Natural killer cell (primary cell): ENCODE data around the gene HNRNPC. TPM values are rescaled to one million over a fixed set of nuclear protein-coding genes. Genes with fewer than 3 reads are reported as not detected.
"Not testable (repeated sequence)": the region's sequence is repeated elsewhere in the genome, so short reads cannot be mapped to it uniquely, and the experiment has no call there.

Source experiments
- ATAC-seq, 3 donors: fragments of 150-1000 bp in 2 of 3; fragments of 200-7000 bp in 1 of 3; cut with Tn5 transposase; 1 replicate in 1 of 3; 2 replicates in 2 of 3; pipeline ENCODE4 v1.10.0; 2021; ENCODE audit warnings: mild to moderate bottlenecking in 2 of 3, moderate library complexity in 2 of 3
- DNase-seq, 2 donors: peaks; one replicate each; pipeline versions ENCODE4 v3.0.0 to v3.0.0-alpha.2; 2013 to 2021; ENCODE audit warnings: mixed read lengths in 1 of 2
- H3K27ac ChIP-seq: one replicate; pipeline ENCODE4 v1.5.1; 2013; ENCODE audit warnings: mild to moderate bottlenecking, low read length
- H3K27me3 ChIP-seq: one replicate; pipeline ENCODE4 v1.6.1; 2013; ENCODE audit warnings: low read length; ENCODE audit not compliant: control insufficient read depth, insufficient read depth
- H3K36me3 ChIP-seq: one replicate; pipeline ENCODE4 v1.6.1; 2013; ENCODE audit warnings: low read length; ENCODE audit not compliant: control insufficient read depth, insufficient read depth
- H3K4me1 ChIP-seq: one replicate; pipeline ENCODE4 v1.6.1; 2013; ENCODE audit warnings: low read length; ENCODE audit not compliant: control insufficient read depth, insufficient read depth
- H3K4me3 ChIP-seq: one replicate; pipeline ENCODE4 v1.5.1; 2013; ENCODE audit warnings: low read length
- H3K9me3 ChIP-seq: one replicate; pipeline ENCODE4 v1.6.1; 2013; ENCODE audit warnings: low read length; ENCODE audit not compliant: control insufficient read depth, insufficient read depth
- H3K27ac Mint-ChIP-seq, 2 donors: one replicate each; pipeline ENCODE4 v1.8.0; 2022; ENCODE audit warnings: mild to moderate bottlenecking in 2 of 2, mixed read lengths in 2 of 2, moderate library complexity in 1 of 2
- H3K27me3 Mint-ChIP-seq, 2 donors: one replicate each; pipeline ENCODE4 v1.8.0; 2022; ENCODE audit warnings: low read depth in 2 of 2, mixed read lengths in 2 of 2
- H3K36me3 Mint-ChIP-seq: one replicate; pipeline ENCODE4 v1.8.0; 2022; ENCODE audit warnings: mixed read lengths
- H3K4me1 Mint-ChIP-seq, 2 donors: one replicate each; pipeline ENCODE4 v1.8.0; 2022; ENCODE audit warnings: mixed read lengths in 2 of 2
- H3K4me3 Mint-ChIP-seq: one replicate; pipeline ENCODE4 v1.8.0; 2022; ENCODE audit warnings: mild to moderate bottlenecking, moderate library complexity, mixed read lengths
- H3K9me3 Mint-ChIP-seq, 2 donors: one replicate each; pipeline ENCODE4 v1.8.0; 2022; ENCODE audit warnings: mixed read lengths in 2 of 2
- WGBS: methylation state at CpG from one replicate; pipeline ENCODE4 v1.1.7; 2013; ENCODE audit warnings: missing lambda C conversion rate; ENCODE audit not compliant: insufficient coverage; 5-methylcytosine and 5-hydroxymethylcytosine counted together
- intact Hi-C: fragments of 100-400 bp; cut with micrococcal nuclease; formaldehyde crosslinking; loops from one replicate; pipeline ENCODE4 v1.14.2; 2022
- total RNA-seq, 4 donors: library from RNA; stranded (reverse); fragments of 120-200 nt in 1 of 4; gene quantifications; one replicate each; pipeline versions ENCODE4 v1.2.3 to v1.2.4, GENCODE V29; 2013 to 2022
- TF ChIP-seq, protein P1 (sequence below): fragments of 200-600 bp; IDR thresholded peaks from one replicate; pipeline ENCODE4 v1.8.0; 2022; ENCODE audit warnings: antibody characterized with exemption

The HNRNPC gene
- total RNA-seq, 3 donors from 2014 or later (not counting 1 experiment from before 2014, with no cell fraction given): 501 to 547 (median 515) TPM

DNA sequence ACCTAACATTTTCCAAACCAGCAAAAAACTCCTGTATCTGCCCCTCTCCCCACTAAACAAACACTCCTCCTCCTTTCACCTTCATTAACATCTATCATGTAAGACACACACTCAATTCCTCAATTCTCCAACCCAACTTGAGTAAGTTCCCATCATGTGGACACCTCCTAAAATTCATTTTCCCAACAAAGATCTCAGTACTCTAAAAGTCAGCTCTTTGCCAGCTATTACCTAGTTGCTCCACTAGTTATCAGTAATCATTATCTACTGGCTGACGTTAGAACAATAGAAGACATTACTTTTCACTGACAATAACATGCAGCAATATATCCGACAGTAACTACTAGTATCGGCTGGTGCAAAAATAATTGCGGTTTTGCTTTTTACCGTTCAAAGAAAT is 42.1 kb downstream of the HNRNPC start:
- Histone ChIP-seq H3K4me1 (peaks cover 31% of the 10 kb centered on the region), H3K4me3 (no peak overlapping the region), H3K36me3 (peaks cover 82% of the 10 kb centered on the region), H3K27ac (no peak overlapping the region), H3K27me3 (no peaks in the 10 kb centered on the region), H3K9me3 (no peaks in the 10 kb centered on the region)
- Mint-ChIP-seq H3K27me3 (no peaks in the 10 kb centered on the region), H3K4me1 (peaks cover 57 to 67% of the 10 kb centered on the region in 2 donors), H3K27ac (peak overlapping the region; percentile 57 to 94), H3K36me3 (peaks cover 14% of the 10 kb centered on the region), H3K4me3 (no peak overlapping the region), H3K9me3 (no peaks in the 10 kb centered on the region)
- WGBS: 83% methylated on average over 4 of the region's 5 CpGs
- TF ChIP-seq, protein P1, sequence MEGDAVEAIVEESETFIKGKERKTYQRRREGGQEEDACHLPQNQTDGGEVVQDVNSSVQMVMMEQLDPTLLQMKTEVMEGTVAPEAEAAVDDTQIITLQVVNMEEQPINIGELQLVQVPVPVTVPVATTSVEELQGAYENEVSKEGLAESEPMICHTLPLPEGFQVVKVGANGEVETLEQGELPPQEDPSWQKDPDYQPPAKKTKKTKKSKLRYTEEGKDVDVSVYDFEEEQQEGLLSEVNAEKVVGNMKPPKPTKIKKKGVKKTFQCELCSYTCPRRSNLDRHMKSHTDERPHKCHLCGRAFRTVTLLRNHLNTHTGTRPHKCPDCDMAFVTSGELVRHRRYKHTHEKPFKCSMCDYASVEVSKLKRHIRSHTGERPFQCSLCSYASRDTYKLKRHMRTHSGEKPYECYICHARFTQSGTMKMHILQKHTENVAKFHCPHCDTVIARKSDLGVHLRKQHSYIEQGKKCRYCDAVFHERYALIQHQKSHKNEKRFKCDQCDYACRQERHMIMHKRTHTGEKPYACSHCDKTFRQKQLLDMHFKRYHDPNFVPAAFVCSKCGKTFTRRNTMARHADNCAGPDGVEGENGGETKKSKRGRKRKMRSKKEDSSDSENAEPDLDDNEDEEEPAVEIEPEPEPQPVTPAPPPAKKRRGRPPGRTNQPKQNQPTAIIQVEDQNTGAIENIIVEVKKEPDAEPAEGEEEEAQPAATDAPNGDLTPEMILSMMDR: no peak
- ATAC-seq: no peak
- no peak for DNase-seq
- intact Hi-C loops: no loop called here

- intact Hi-C loops: no loop called here
- WGBS: 86% methylated on average over 7 of the region's 8 CpGs
- peaks cover 14% of the 10 kb centered on the region for H3K36me3 Mint-ChIP-seq
- ATAC-seq (no peak), DNase-seq (no peak)
- no peaks in the 10 kb centered on the region for H3K27me3 Mint-ChIP-seq
- Histone ChIP-seq H3K9me3 (no peaks in the 10 kb centered on the region), H3K4me3 (no peak overlapping the region), H3K27me3 (no peaks in the 10 kb centered on the region), H3K36me3 (peaks cover 83% of the 10 kb centered on the region), H3K4me1 (peaks cover 28% of the 10 kb centered on the region), H3K27ac (no peak overlapping the region)
- TF ChIP-seq, protein P1: no peak
- H3K9me3 Mint-ChIP-seq: no peaks in the 10 kb centered on the region
- peak overlapping the region; percentile 57 to 94 for H3K27ac Mint-ChIP-seq
- peaks cover 57 to 65% of the 10 kb centered on the region in 2 donors for H3K4me1 Mint-ChIP-seq
- H3K4me3 Mint-ChIP-seq: no peak overlapping the region
These were observed 42.8 kb downstream of the HNRNPC start for GRCh38 chr14:21226467-21226866.

- H3K9me3 ChIP-seq, H3K9me3 Mint-ChIP-seq, H3K27me3 ChIP-seq, intact Hi-C loops, H3K4me3 Mint-ChIP-seq, ATAC-seq, H3K27me3 Mint-ChIP-seq, H3K27ac ChIP-seq, DNase-seq, H3K4me3 ChIP-seq: not testable (repeated sequence)
- Histone ChIP-seq H3K36me3 (peaks cover 83% of the 10 kb centered on the region), H3K4me1 (peaks cover 19% of the 10 kb centered on the region)
- H3K4me1 Mint-ChIP-seq: peaks cover 53 to 64% of the 10 kb centered on the region in 2 donors
- WGBS: 89% methylated on average over 6 of the region's 7 CpGs
- peaks cover 14% of the 10 kb centered on the region for H3K36me3 Mint-ChIP-seq
- H3K27ac Mint-ChIP-seq: peak overlapping the region; percentile 76 to 93
These were observed 44.1 kb downstream of the HNRNPC start for GRCh38 chr14:21225164-21225563.

GRCh38 chr14:21220874-21221477 is 48.3 kb downstream of the HNRNPC start:
- no peaks in the 10 kb centered on the region for H3K9me3 Mint-ChIP-seq
- ATAC-seq: no peak
- TF ChIP-seq, protein P1: no peak
- peaks cover 45 to 53% of the 10 kb centered on the region in 2 donors for H3K4me1 Mint-ChIP-seq
- Histone ChIP-seq H3K9me3 (no peaks in the 10 kb centered on the region), H3K27ac (no peak overlapping the region), H3K4me3 (no peak overlapping the region), H3K27me3 (no peaks in the 10 kb centered on the region), H3K4me1 (peaks cover 17% of the 10 kb centered on the region), H3K36me3 (peaks cover 70% of the 10 kb centered on the region)
- H3K27me3 Mint-ChIP-seq: no peaks in the 10 kb centered on the region
- intact Hi-C loops: no loop called here
- 94% methylated on average over 9 of the region's 9 CpGs for WGBS
- H3K4me3 Mint-ChIP-seq: no peak overlapping the region
- peak overlapping the region; percentile 1 to 93 for H3K27ac Mint-ChIP-seq
- no peak for DNase-seq
- no peaks in the 10 kb centered on the region for H3K36me3 Mint-ChIP-seq
